KMS-11 (cell line): ENCODE data around the gene ACSS1.
"Not testable (repeated sequence)": the region's sequence is repeated elsewhere in the genome, so short reads cannot be mapped to it uniquely, and the experiment has no call there.

Source experiments
- H2AFZ ChIP-seq: fragments of 200-600 bp; sonication (generic); 2 replicates; pipeline ENCODE4 v1.6.1; 2016; ENCODE audit warnings: antibody characterized with exemption, mixed run types, low read depth
- H3K27ac ChIP-seq: fragments of 200-600 bp; sonication (generic); 2 replicates; pipeline ENCODE4 v1.6.1; 2016; ENCODE audit warnings: mild to moderate bottlenecking, mixed run types
- H3K27me3 ChIP-seq: fragments of 200-600 bp; sonication (generic); 2 replicates; pipeline ENCODE4 v1.6.1; 2017; ENCODE audit warnings: mild to moderate bottlenecking, low read depth, mixed run types, moderate library complexity; ENCODE audit not compliant: insufficient read depth
- H3K36me3 ChIP-seq: fragments of 200-600 bp; sonication (generic); 2 replicates; pipeline ENCODE4 v1.6.1; 2017; ENCODE audit warnings: mild to moderate bottlenecking, mixed run types; ENCODE audit not compliant: insufficient read depth
- H3K4me1 ChIP-seq: fragments of 200-600 bp; sonication (generic); 2 replicates; pipeline ENCODE4 v1.6.1; 2016; ENCODE audit warnings: mild to moderate bottlenecking, low read depth, mixed run types; ENCODE audit not compliant: poor library complexity, severe bottlenecking
- H3K4me2 ChIP-seq: fragments of 200-600 bp; sonication (generic); 2 replicates; pipeline ENCODE4 v1.7.0; 2016; ENCODE audit warnings: mild to moderate bottlenecking, mixed run types
- H3K4me3 ChIP-seq: fragments of 200-600 bp; sonication (generic); IDR thresholded peaks from 2 replicates; pipeline ENCODE4 v1.6.1; 2017; ENCODE audit warnings: low read depth, low read length, mixed read lengths; ENCODE audit not compliant: insufficient read depth
- H3K79me2 ChIP-seq: fragments of 200-600 bp; sonication (generic); 2 replicates; pipeline ENCODE4 v1.6.1; 2016; ENCODE audit warnings: low read depth, mixed run types; ENCODE audit not compliant: insufficient read depth
- H3K9ac ChIP-seq: fragments of 200-600 bp; sonication (generic); 2 replicates; pipeline ENCODE4 v1.6.1; 2016; ENCODE audit warnings: mild to moderate bottlenecking, mixed run types
- H4K20me1 ChIP-seq: fragments of 200-600 bp; sonication (generic); 2 replicates; pipeline ENCODE4 v1.6.1; 2016; ENCODE audit warnings: mild to moderate bottlenecking, mixed run types; ENCODE audit not compliant: insufficient read depth
- CTCF ChIP-seq: fragments of 200-600 bp; sonication (generic); conservative IDR thresholded peaks from 2 replicates; pipeline ENCODE4 v1.6.1; 2017; ENCODE audit warnings: low read depth, mild to moderate bottlenecking, antibody characterized with exemption, low read length, moderate library complexity, mixed read lengths

Gene ACSS1

GRCh38 chr20:25005220-25005619 is 52.7 kb downstream of the ACSS1 start:
- Histone ChIP-seq H3K4me1 (no peaks in the 10 kb centered on the region), H3K4me2 (no peak overlapping the region), H4K20me1 (no peaks in the 10 kb centered on the region), H3K9ac (no peak overlapping the region), H2AFZ (no peak overlapping the region), H3K4me3 (no peak overlapping the region), H3K36me3 (no peaks in the 10 kb centered on the region), H3K27me3 (no peaks in the 10 kb centered on the region), H3K27ac (no peak overlapping the region), H3K79me2 (no peaks in the 10 kb centered on the region)
- no peak for TF ChIP-seq CTCF

DNA sequence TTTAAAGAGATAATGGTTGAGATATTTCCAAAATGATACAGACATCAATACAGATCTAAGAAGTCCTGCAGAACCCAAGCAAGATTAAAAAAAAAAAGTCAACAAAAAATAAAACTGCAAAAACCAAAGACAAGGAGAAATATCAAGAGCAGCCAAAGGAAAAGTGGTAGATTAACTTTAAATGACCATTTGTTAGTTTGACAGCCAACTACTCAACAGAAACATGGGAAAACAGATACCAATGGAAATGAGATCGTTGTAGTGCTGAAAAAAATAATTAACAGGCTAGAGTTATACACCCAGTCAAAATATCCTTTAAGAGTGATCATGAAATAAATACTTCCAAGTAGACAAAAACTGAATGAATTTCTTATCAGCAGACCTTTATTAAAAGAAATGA is 54.9 kb downstream of the ACSS1 start:
- no peak for TF ChIP-seq CTCF
- Histone ChIP-seq H3K4me3 (no peak overlapping the region), H3K4me1 (no peaks in the 10 kb centered on the region), H3K9ac (no peak overlapping the region), H3K27ac (no peak overlapping the region), H2AFZ (no peak overlapping the region), H4K20me1 (no peaks in the 10 kb centered on the region), H3K27me3 (no peaks in the 10 kb centered on the region), H3K79me2 (no peaks in the 10 kb centered on the region), H3K4me2 (no peak overlapping the region), H3K36me3 (no peaks in the 10 kb centered on the region)

DNA sequence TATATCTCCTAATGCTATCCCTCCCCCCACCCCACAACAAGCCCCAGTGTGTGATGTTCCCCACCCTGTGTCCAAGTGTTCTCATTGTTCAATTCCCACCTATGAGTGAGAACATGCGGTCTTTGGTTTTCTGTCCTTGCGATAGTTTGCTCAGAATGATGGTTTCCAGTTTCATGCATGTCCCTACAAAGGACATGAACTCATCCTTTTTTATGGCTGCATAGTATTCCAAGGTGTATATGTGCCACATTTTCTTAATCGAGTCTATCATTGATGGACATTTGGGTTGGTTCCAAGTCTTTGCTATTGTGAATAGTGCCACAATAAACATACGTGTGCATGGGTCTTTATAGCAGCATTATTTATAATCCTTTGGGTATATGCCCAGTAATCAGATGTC is 56.6 kb downstream of the ACSS1 start:
- H3K4me1 ChIP-seq, H2AFZ ChIP-seq, H3K9ac ChIP-seq, H3K4me2 ChIP-seq, H4K20me1 ChIP-seq, H3K36me3 ChIP-seq, H3K27me3 ChIP-seq, H3K27ac ChIP-seq, H3K4me3 ChIP-seq, H3K79me2 ChIP-seq: not testable (repeated sequence)

DNA sequence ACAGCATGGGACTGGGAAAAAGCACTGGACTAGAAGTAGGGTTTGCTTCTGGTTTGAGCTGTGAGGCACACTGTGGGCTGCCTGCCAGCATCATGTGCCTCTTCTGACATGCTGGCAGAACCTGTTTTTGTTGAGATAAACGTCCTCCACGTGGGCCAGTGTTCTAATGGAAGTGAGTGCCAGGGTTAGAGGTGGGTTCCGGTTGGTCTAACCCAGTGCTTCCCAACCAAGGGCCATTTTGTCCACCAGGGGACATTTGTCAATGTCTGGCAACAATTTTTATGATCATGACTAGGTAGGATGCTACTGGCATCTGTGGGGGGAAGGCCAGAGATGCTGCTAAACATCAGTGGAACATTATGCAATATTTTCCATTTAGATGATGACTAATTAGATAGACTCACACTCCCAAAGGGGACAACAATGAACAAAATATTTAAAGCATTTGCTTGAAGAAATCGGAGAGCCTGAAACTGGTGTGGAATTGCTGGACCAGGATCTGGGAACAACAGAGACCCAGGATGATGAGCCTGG is 57.6 kb downstream of the ACSS1 start:
- Histone ChIP-seq H3K4me1 (no peaks in the 10 kb centered on the region), H3K9ac (no peak overlapping the region), H3K27me3 (no peaks in the 10 kb centered on the region), H3K36me3 (no peaks in the 10 kb centered on the region), H3K79me2 (no peaks in the 10 kb centered on the region), H2AFZ (no peak overlapping the region), H3K4me3 (no peak overlapping the region), H3K27ac (no peak overlapping the region), H3K4me2 (no peak overlapping the region), H4K20me1 (no peaks in the 10 kb centered on the region)
- TF ChIP-seq CTCF: no peak

DNA sequence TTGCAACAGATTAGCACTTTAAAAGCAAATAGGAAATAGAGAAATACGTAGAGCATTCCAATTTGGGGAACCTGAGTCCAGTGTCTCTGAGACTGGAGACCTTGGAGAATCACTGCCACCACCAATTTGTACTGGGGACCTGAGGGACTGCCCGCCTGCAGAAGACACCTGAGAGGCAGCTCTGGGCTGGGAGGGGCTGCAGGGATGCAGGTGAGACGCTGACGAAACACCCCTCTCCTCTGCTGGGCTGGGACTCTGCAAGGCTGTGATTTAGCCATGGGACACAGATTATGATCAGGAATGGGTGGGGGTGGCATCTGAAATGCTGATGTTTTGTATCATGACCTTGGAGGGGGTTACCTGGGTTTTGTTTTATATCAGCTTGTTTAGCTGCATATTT is 58.4 kb downstream of the ACSS1 start:
- Histone ChIP-seq H3K9ac (no peak overlapping the region), H3K4me3 (no peak overlapping the region), H3K27me3 (no peaks in the 10 kb centered on the region), H3K79me2 (no peaks in the 10 kb centered on the region), H3K27ac (no peak overlapping the region), H3K4me2 (no peak overlapping the region), H2AFZ (no peak overlapping the region), H3K36me3 (no peaks in the 10 kb centered on the region), H3K4me1 (peaks cover 6% of the 10 kb centered on the region), H4K20me1 (no peaks in the 10 kb centered on the region)
- TF ChIP-seq CTCF: no peak
